HG03457 (cell line): ENCODE data around the gene COQ7.

Source experiments
- ATAC-seq: cut with Tn5 transposase; IDR thresholded peaks from one replicate; pipeline ENCODE4 v1.9.1; 2021; ENCODE audit warnings: moderate number of reproducible peaks; ENCODE audit not compliant: unreplicated experiment

COQ7 gene

DNA sequence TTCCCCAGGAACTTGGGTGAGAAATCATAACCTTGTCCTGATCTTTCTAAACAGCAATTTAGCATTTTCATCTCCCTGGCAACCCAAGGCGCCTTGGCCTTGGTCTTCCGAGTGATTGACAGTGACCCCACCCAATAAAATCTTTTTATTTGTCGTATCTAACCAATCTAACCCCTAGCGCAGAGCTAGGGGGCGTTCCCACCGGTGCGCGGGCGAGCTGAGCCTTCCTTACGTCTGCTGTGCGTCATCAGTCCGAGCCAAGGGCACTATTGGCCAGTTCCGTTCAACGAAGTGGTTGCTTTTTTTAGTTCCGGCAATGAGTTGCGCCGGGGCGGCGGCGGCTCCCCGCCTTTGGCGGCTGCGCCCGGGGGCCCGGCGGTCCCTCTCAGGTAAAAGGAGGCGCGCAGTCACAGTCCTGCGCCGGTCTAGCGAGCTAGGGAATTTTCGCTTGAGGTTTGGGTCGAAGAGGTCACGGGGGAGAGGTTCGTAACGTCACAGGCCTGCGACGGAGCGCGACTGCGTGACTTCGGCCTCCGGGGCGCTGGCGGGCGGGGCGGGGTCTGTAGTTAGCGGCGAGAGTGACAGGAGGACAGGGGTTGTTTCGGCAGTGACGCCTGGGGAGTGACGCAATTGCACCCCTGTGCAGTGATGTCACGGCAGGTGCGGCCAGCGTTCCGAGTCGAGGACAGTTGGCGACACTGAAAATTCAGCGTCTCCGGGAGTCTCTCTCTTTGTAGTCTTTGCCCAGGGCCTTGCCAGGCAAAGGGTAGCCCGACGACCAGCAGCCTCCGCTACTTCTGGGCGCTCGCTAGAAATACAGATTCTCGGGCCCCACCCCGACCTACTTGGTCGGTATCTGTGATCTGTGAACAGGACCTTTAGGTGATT lies at the start of gene COQ7:
COQ7 (plus strand) TSS at position 266 of the 888 bp plus-strand sequence; CDS start at position 317, 51 bp downstream.
- ATAC-seq: peak; percentile 89

DNA sequence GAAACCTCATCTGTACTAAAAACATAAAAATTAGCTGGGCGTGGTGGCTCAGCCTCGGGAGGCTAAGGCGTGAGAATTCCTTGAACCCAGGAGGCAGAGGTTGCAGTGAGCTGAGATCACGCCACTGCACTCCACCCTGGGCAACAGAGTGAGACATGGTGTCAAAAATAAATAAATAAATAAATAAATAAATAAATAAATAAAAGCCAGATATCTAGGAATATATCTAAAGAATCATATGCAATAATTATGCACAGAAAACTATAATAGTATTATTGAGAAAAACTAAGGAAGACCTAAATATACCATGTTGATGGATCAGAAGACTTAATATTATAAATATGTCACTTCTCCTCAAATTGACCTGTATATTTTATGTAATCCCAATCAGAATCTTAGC lies 46.7 kb upstream of the COQ7 start:
- ATAC-seq: no peak

DNA sequence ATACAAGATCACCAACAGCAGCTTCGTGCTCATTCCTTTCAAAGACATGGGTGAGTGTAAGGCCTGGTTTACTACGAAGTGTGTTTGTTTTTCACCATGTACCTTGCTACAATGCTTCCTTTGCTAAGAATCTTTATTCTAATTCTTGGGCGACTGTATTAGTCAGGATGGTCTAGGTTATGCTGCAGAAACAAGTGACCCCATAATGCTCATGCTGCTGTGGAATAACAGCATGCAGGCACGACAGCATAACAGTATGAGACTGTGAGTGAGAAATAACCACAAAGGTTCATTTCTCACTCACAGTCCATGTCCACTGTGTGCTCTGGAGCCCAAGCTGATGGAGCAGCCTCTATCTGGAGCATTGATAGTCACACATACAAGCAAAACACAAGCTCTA lies 45.7 kb upstream of the COQ7 start:
- no peak for ATAC-seq

DNA sequence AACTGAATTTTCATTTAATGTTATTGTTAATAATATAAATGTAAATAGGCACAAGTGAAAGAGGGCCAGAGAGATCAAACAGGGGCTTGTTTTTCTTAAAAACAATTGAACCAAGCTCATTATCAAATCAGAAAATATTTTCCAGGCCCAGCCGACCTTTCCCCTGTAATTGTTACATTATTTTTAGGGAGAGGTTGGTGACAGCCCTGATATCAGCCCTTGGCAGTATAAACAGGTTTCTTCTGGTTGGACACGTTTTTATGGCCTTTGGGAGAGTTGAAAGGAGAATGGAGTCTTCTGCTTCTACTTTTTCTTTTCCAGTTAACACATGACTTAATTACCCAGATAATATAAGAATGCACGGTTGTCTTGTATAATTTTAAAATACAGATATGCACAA lies 40.0 kb upstream of the COQ7 start:
- ATAC-seq: no peak

DNA sequence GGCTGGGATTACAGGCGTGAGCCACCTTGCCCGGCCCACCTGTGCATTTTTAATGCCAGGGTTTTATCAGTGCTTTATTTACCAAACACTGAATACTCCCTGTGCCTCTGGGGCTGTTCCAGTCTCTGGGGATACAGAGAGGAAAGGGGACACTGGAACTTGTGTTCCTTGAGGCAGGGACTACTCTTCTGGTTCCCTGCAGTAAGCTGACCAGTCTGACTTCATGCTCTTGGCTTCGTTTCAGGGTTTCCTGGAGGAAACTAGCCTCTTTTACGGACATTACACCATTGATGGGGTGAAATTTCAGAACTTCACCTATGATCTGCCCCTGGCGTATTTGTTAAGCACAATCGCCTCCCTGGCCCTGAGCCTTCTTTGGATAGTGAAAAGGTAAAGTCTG lies 37.4 kb upstream of the COQ7 start:
- no peak for ATAC-seq

DNA sequence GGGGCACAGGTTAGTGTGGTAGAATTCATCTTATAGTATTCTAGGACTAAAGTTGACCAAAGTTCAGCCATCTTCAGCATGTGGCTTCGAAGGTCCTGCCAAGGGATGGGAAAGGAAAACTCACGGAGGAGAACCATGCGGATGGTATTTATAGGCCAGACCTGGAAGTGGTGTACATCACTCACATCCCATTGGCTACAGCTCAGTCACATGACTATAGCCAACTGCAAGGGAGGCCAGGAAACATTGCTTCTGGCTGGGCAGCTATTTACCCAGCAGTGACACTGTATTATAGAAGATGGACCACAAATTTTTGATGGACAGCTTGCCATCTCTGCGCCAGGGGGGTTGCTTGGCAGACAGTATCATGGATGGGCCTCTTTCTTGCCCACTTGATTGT lies 35.7 kb upstream of the COQ7 start:
- no peak for ATAC-seq

DNA sequence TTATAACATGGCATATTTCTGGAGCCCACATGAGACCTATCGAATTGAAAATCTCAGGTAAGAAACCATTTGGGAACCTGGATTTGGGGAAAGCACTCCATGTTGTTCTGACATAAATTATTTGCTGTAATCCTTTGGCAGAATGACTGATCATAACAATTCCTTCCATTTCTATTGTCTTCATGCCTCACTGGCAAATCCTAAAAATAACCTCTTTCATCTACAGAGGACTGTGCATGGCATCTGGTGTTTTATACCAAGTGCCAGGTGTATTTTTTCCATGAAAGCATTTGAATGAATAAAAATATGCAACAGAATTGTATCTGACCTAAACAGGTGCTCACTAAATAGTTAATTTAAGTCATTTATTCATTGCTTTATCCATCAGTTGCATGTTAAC lies 33.7 kb upstream of the COQ7 start:
- no peak for ATAC-seq

DNA sequence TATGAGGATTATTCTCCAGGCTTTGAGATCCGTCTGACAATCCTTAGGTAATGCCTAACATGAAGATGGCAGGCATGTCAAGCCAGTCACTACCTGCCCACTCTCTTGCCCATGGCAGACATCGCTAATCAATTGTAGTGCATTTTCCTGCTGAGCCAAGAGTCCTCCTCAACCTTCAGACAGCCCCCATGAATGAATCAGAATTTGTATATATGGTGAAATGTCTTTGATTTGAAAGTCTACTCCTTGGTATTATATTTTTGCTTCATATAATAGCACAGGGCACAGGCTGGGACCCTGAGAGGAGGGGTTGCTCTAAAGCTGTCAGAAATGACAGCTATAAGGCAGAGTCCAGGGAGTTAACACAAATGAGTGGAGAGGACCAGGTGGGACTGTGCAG lies 27.0 kb upstream of the COQ7 start:
- no peak for ATAC-seq

DNA sequence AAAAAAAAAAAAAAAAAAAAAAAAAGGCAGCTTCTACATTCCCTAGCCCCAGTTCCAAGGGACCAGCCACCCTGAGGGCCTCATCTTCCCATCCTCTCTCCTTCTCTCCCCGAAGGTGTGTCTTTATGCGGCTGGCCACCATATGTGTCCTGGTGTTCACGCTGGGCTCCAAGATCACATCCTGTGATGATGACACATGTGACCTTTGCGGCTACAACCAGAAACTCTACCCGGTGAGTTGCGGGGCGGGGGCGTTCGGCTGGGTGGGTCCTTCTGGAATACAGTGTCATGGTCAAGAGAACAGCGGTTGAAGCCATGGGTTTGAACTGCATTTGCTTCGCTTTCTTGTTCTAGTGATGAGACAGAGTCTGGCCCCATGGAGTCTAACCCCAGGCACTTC lies 22.6 kb upstream of the COQ7 start:
- no peak for ATAC-seq

DNA sequence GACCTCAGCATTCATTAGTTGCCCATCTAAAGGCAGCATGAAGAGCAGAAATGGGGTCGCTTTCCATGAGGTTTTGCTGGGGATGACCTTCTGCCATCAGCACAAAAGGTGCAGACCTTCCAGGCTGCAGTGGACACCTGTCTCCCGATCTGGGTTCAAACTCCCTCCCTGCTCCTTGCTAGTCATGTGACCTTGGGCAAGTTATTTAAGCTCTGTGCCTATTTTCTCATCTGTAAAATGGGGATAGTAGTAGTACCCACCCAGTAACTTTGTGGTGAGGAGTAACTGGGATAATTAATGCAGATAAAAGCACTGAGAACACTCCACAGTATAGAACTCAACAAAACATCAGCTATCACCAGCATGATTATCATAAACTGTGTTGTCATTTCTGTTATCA lies 21.4 kb upstream of the COQ7 start:
- ATAC-seq: no peak

DNA sequence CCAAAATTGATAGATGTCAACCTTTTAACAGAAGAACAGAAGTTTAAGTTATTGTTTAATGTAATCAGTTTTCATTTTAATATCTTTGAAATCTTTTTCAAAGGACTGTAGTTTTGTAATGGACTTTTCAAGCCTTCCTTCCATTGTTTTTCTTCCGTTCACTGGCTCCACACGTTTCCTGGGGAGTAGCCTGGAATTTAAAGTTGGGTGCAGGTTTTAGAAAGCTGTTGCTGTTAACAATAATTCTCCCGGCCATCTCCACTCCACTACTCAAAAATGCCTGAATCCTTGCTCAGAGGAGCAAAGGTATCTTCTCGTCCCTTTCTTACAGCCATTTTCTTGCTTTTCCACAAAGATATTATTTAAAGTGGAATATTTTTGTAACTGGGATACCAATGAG lies 4.7 kb upstream of the COQ7 start:
- no peak for ATAC-seq

DNA sequence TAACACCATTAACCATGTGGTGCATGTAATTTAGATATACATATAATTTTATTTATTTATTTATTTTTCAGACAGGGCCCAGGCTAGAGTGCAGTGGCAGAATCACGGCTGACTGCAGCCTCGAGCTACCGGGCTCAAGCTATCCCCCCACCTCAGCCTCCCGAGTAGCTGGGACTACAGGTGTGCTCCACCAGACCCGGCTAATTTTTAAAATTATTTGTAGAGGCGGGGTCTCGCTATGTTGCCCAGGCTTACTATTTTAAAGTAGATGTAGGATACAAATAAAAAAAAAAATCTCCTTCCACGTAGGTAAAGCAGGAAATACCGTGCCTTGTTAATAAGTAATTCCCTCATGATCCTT lies 446 bp upstream of the COQ7 start:
- ATAC-seq: no peak

DNA sequence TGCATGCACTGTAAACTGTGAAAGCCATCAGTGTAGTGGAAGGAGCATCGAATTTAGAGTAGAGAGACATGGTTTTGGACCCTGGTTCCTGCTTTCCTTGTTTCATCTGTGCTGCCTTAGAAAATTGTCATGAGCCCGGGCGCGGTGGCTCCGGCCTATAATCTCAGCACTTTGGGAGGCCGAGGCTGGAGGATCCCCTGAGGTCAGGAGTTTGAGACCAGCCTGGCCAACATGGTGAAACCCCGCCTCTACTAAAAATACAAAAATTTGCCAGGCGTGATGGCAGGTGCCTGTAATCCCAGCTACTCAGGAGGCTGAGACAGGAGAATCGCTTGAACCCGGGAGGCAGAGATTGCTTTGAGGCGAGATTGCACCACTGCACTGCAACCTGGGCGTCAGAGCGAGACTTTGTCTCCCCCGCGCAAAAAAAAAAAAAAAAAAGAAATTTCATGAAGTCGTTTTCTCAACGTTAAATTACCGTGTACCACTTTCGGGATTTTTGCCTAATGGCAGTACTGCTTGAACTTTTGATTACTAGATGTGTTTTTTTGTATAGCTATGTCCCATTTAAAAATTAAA lies 912 bp downstream of the COQ7 start:
- ATAC-seq: no peak

DNA sequence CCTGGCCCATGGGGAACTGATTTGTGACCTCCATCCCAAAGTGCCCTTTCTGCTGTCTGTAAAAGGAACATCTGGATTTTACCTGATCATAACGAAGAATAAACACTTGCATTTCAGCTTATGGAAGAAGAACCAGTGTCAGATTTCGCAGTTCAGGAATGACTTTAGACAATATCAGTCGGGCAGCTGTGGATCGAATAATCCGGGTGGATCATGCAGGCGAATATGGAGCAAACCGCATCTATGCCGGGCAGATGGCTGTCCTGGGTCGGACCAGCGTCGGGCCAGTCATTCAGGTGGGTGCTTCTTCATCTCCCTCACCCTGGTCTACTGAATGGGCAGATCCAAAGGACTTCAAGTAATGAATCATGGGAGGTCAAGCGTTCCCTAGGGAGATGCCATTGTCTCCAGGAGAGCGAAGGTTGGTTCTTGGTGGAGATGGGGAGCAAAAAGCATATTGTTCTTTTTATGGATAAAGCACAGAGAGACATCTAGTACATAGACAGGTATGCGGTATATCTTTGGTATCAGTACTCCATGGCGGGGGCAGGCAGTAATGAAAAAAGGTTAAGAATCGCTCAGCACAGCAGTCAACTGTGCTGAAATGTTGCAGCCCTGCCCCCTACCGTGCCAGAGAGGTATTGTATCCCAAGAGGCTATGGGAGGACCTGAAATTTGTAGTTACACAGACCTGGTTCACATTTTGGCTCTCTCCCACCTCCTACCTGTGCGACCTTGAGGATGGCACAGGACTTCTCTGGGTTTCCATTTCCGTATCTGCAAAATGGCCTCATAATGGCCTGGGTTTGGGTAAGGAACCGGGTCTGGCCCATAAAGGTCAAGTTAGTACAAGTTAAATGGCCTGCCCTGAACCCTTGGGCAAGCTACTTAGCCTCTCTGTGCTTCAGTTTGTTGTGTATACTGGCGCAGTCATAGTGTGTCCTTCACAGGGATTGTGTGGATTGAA lies 4.7 kb downstream of the COQ7 start:
- ATAC-seq: no peak

DNA sequence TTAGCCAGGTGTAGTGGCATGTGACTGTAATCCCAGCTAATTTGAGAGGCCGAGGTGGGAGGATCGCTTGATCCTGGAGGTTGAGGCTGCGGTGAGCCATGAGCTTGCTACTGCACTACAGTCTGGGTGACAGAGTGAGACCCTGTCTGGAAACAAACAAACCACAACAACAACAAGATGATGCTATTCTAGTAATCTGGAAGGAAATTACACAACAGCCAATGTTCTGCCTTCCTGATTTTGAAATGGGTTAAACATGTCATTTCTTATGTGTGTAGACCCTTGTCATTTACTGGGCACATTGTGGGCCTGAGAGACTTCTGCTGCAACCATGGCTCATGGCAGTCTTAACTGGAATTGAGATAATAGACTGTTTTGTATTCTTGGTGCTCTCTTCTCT lies 5.9 kb downstream of the COQ7 start:
- no peak for ATAC-seq

DNA sequence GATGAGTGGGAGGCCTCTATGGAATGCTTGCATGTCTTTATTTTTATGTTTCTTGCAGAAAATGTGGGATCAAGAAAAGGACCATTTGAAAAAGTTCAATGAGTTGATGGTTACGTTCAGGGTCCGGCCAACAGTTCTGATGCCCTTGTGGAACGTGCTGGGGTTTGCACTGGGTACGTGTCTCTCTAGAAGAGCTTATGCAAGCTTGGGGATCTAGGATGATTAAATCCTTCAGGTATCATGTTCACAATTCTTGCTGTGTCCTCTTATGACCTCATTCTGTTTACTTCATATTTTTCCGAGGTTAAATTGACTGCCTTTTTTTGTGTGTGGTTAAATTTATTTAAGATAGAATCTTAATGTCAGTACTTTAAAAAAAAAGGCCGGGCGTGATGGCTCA lies 6.4 kb downstream of the COQ7 start:
- no peak for ATAC-seq

DNA sequence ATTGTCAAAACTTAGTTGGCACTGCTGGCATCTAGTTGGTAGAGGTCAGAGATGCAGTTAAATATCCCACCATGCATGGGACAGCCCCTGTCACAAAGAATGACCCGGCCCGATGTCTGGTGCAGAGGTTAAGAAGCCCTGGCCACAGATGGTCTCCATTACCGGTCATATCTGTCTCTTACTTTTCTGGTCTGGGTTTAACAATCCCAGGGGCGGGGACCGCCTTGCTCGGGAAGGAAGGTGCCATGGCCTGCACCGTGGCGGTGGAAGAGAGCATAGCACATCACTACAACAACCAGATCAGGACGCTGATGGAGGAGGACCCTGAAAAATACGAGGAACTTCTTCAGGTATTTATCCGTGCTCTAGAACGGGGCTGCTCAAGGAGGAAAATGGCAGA lies 8.1 kb downstream of the COQ7 start:
- no peak for ATAC-seq

DNA sequence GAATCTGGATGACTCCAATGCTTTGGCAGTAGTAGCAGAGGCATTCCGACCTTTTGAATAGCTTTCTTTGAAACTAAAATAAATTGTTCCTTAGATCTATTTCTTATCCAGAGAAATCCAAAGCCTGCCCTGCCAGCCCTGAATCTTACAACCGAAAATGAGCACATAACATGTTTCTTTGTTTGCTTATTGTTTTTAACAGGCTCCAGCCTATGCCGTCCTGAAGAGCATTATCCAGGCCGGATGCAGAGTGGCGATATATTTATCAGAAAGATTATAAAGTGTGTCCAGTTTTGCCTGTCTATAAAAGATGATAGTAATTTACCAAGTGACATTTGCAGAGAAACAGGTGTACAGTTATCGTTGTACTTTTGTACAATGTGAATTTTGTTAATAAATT lies 10.5 kb downstream of the COQ7 start:
- ATAC-seq: no peak

DNA sequence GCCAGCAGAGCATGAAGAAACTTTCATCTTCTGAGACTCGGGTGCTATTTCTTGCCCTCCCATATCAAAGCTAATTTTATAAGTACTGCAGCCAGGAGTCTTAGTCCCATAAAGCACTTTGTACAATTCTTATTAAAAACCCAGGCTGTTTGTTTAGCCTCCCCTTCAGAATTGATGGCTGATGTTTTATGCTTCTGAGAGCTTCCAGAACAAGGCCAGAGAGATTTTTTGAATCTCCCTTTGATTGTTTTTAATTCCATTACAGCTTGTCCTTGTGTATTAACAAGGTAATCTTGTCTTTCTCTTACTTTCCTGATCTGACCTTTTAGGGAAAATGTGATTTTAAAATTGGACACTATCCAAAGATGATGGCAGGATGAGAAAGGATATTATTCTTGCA lies 16.3 kb downstream of the COQ7 start:
- ATAC-seq: no peak

DNA sequence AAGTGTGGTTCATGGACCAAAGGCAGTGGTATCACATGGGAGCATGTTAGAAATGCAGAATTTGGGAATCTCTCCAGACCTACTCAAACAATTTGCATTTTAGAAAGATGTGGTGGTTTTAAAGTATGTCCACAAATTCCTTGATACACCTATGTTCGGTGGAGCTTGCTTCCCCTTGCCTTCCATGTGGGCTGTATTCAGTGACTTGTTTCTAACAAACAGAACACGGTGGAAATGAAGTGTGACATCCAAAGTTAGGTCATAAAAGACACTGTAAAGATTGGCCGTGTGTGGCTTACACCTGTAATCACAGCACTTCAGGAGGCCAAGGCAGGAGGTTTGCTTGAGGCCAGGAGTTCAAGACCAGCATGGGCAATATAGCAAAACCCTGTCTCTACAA lies 16.7 kb downstream of the COQ7 start:
- no peak for ATAC-seq

DNA sequence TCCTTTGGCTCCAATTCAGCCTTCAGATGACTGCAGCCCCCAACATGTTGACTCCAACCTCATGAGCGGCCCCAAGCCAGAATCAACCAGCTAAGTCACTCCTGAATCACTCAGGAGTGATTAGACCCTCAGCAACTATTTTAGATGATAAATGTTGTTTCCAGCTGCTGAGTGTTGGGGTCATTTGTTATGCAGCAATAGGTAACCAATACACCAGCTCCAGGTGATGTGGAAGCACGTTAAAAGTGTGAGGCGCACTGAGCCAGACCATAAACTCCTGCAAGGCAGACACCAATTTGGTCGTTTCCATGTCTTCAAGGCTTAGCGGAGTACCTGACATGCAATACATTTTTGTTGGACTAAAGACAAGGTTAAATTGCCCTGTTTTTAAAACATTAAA lies 17.5 kb downstream of the COQ7 start:
- no peak for ATAC-seq
